Motor neuron (in vitro differentiated cells): ENCODE results near the gene CHRFAM7A. TPM values are rescaled to one million over a fixed set of nuclear protein-coding genes. Genes with fewer than 3 reads are reported as not detected.

Experiments used
- total RNA-seq, 8 experiments: library from RNA; unstranded; fragments of 300-600 nt; gene quantifications; 2 replicates each; pipeline versions ENCODE4 v1.2.3 to v1.2.4, GENCODE V29; 2022

CHRFAM7A gene
- total RNA-seq, 8 experiments from 2014 or later: 0.51 to 3.5 (median 1.8) TPM

Other genes starting within 250 kb of the CHRFAM7A start
- gene GOLGA8R, start 20.7 kb upstream of the CHRFAM7A start, total RNA-seq: 1 to 10 TPM in 7 of 8 experiments, under 1 TPM in 1; 0.50 to 3.8 (median 1.8) TPM
- gene GOLGA8Q, start 158.5 kb upstream of the CHRFAM7A start, total RNA-seq: 1 to 10 TPM in 3 of 8 experiments, under 1 TPM in 5; 0.13 to 2.1 (median 0.68) TPM
- gene GOLGA8H, start 210.5 kb upstream of the CHRFAM7A start, total RNA-seq: under 1 TPM in 7 of 8 experiments, not detected in 1; 0.27 to 0.85 (median 0.54) TPM